ENCODE measurements around the gene POLG2.

The POLG2 gene

DNA sequence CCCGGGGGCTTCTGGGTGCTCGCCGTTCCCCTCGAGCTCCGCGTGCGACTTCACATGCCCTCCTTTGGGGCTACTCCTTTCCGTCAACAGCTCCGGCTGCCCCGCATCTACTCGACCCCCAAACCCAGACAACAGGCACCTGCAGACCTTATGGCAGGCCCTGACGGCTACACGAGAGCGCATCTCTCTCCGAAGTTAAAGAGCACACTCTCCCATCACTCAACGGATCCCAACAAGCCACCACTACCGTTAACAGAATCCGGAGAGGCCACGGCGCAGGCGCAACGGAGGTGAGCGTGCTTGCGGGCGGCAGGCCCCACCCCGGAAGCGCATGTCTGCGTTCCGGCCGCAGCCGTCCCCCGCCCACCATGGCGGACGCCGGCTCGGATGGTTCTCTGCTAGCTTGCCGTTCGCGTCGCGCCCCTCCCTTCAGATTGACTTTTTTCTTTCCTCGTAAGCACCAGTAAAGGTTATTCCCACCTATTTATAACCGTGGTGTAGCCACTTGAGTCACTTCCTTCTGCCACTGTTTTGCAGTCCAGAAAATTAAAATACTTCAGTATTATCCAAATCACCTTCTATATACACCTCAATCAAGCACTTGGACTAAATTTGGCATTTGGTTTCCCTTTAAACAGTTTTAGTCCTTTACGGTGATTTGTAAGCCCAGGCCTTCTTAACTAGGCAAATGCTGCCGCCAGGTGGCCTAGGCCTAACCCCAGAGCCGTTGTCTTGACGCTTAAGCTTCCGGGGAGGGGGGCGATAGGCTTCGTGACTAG lies at the start of gene POLG2:
Gene POLG2, minus strand, starts transcription at position 269 of the 779 bp plus-strand sequence. Its CDS starts 86 bp downstream, at position 183.
- DNase-seq: peak; percentile 88

DNA sequence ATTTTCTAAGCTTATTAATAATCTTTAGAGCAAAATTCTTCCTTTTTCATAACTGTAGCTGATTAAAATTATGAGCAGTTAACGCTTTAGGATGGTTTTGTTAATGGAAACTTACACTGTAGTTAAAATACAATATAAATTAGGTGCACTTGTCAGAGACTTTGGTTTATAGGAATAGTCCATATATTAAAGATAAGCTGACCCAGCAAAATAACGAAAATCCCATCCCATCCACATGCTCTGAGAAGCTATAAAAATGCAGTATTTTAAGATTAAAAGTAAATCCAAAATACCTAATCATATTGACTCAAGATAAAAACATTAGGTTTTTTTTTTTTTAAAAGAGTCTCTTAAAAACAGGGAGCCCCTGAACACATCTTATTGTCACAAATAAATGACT lies 47.9 kb upstream of the POLG2 start:
- no peak for DNase-seq

DNA sequence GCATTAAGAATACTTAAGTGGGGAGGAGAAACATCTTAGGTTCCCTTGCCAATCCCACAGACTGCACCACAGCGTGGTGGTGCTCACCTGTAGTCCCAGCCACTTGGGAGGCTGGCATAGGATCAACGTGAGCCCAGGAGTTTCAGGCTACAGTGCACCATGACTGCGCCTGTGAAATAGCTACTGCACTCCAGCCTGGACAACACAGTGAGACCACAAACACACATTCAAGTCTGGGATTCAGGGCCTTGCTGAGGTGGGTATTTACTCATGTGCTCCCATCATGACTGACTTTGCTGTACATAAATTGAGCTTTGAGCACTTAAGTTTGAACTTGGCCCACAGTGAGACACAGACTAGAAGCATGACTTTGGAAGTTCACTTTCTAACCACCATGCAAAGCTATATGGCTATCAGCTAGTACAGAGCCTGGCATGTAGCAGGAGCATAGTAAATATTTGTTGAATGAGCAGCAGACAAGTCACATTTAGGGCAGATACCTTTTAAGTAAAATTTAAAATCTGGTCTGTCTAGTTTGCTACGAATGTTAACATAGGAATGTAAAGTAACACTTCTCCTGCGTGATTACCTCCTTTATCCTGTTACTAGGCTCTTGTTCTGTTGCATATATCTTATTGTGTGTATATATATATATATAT lies 43.4 kb upstream of the POLG2 start:
- no peak for DNase-seq

DNA sequence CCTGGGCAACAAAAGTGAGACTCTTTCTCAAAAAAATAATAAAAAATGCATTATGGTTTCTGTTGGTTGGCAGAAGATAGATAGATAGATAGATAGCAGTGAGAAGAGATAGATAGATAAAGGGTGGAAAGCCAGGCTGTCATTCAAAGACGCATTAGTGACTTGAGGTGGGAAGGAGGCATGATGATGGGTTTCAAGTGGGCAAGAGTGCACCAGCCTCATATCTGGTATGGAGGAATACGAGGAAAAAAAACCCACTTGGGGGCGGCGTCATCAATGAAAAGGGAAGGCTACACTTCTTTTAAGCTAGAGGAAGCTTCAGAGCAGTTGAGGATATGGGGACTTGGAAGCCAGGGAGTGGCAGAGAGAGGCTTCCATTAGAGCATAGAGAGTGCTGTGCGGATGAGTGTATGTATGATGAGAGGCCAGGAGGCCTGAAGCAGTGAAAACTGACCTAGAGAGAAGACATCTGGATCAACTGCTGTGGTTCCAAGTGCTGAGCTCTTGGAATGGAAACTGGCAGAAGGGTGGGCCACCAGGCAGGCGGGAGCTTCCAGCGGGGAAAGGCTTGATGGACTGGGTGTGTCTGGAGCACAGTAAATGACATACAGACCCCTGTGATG lies 41.8 kb upstream of the POLG2 start:
- DNase-seq: no peak

DNA sequence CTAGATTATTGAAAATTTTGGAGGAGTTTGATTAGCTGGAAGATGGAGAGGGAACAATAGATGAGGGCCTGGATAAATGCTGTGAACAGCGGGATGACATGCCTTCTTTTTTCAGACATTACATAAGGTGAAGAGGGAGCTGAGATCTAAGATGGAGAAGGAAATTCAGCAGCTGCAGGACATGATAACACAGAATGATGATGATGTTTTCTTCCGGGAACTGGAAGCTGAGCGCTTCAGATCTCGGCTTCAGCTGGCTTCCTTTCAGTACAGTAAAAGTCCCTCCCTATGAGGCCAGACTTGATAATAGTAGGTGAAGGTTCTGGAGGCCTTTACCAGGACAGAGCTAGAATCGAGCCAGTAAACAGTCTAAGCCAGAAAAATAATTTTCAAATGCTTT lies 40.6 kb upstream of the POLG2 start:
- DNase-seq: no peak

DNA sequence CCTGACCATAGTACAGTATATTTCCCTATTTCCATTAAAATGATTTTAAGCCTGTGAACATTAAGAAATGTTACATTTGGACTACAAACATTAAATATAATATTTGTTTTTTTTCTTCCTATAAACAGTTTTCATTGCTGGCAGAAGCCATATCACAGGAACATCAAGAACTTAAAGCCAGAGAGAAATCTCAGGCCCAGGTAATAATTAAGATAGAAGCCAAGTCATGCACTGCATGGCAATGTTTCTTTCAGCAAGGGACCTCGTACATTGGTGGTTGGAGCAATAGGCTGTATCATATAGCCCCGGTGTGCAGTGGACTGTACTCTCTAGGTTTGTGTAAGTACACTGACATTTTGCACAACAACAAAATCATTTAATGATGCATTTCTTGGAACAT lies 40.1 kb upstream of the POLG2 start:
- no peak for DNase-seq

DNA sequence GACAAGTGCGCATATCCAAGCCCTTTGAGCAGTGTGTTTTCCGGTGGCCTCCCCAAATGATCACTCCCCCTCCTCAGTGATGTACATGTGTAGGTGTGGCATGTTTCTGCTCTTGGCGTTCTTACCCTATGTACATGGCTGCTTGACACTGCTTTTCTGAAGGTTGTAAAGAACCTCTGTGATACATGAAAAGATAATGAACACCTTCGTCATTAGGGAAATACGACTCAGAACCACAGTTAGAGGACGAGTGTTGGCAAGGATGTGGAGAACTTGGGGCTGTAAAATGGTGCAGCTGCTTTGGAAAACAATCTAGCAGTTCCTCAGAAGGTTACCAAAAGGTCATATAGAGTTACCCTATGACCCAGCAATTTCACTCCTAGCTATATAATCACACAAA lies 38.5 kb upstream of the POLG2 start:
- no peak for DNase-seq

DNA sequence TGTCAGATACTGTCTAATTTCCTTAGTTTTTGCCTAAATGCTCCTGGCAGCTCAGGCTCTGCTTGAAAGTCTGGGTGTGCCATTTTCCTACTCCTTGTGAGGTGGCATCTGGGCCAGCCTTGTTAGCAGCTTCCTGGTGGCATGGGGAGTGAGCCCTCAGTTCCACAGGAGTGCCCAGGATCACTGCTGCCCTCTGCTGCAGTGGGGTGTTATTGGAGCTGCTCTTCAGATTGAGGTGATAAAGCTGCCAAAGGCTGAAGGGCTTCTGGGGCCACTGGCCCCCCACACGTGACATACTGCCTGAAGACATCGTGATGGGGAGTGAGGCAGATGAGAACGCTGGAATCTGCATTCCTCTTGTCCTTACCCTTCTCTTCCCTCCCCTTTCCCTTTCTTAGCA lies 37.3 kb upstream of the POLG2 start:
- DNase-seq: no peak

DNA sequence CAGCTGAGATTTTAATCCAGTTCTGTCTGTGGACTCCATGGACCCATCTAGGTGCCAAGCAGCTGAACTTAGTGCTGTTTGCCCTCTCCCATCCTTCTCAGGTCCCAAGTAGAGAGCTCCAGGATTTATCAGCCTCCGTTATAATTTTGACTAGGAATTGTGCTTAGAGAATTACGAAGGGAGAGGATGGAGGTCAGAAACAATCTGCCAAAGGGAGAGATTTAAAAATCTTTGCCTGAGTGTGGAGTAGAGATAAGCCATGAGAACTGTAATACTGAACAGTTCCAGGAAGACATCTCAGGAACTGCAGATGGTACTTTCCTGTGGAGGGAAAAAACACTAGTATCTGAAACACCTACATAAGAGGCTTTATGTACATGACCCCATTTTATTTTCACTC lies 36.9 kb upstream of the POLG2 start:
- no peak for DNase-seq

DNA sequence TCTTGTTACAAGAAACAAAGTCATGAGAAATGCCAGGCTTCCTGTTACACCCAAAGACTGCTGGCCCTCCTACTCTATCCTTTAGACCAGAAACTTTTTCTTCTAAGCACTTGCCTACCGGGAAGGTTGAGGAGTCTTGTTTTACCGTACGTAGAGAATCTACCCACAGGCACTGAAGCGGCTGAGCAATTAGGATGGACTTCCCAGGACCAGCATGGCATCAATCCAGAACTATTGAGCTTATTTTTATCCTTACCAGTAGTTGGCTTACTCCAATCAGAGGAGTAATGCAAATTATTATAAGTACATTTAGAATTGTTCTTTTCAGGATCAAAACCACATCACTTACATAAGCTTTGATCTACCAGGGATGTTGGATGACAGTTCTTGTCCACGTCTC lies 35.6 kb upstream of the POLG2 start:
- no peak for DNase-seq

DNA sequence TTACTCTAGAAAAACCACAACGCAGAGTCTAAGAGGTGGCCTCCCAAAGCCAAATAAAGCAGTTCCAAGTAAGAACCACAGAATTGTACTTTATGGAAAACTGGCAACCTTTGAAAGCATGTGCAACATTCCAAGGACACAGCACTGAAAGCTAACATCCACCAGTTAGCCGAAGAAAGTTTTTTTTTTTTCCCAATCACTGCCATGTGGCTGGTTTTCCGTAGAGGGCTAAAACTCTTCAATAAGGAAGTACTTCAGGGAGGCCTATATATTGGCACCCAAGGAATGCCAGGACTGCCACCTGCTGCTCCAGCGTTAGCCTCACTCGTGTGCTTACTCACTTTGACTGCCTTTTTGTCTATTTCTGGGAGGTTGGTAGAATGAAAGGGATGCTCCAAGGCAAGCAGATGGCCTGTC lies 35.1 kb upstream of the POLG2 start:
- DNase-seq: no peak

DNA sequence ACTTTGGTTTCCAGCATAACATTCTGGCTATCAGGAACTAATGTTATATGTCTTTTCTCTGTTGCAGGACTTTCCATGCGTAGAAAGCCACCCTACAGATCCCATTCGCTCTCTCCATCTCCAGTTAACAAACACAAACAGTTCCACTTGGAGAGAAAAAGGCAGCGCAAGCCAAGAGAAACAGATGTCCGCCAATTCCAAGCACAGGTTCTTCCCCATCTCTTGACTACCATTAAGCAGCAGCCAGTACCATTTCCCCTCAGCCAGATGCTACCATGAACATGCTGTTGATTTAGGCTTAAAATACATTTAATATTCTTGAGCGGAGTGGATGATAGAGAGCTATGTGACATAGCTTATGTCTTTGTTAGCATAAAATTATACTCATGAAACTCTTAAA lies 32.4 kb upstream of the POLG2 start:
- DNase-seq: no peak

DNA sequence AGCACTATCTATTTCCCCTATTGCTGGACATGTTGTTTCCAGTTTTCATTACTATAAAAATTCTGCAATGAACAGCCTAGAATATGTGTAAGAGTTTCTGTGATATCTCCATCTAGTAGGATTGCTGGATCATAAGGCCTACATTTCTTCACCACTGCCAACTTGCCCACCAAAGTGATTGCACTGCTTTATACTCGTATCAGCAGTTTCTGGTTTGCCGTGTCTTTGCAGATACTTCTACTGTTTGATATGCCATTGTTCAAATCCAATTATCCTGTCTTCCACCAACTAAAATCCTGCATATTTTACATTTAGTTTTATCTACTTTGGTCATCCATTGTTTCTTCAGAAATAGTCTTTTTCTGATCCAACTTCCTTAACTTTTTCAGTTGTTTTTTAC lies 31.1 kb upstream of the POLG2 start:
- DNase-seq: no peak

DNA sequence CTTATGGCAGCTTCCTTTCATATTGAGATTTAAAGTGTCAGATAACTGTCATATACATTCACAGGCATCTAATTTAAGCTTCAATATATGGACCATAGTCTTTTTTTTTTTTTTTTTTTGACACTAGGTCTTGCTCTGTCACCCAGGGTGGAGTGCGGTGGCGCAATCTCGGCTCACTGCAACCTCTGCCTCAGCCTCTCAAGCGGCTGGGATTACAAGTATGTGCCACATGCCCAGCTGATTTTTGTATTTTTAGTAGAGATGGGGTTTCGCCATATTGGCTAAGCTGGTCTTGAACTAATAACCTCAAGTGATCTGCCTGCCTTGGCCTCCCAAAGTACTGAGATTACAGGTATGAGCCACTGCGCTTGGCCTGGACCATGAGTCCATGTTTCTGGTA lies 23.5 kb upstream of the POLG2 start:
- no peak for DNase-seq

DNA sequence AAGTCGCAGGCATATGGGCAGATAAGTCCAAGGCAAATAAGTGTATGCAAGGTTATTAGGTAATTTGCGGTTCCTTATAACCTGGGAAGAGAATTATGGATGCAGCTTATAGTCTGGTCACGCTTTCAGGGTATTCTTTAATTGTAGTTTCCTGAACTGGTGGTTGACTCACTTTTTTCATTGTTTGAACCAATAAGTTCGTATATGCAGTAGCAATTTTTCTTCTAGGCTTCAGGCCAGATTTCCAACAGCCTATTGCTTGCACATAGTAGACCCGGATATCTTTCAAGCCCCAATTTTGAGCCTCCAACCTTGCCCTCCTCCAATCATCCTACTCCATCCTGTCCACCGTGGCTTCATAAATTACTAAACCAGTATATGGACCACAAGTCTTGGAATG lies 22.7 kb upstream of the POLG2 start:
- no peak for DNase-seq

DNA sequence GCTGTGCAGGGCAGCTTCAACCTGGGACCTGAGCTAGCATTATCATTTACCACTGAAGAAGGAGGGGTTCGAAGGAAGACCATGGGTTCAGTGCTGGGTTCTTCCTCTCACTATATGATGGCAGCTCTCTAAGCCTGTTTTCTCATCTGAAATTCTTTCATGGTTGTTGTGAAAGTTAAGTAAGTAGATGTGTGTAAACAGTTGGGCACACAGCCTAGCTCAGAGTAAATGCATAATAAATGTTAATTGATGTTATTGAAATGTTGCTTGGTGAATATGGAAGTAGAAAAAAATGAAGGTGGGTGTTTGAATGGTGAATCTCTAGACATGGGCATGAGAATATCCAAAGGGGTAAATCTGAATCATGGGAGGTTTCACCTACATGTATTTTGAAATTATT lies 19.0 kb upstream of the POLG2 start:
- no peak for DNase-seq

DNA sequence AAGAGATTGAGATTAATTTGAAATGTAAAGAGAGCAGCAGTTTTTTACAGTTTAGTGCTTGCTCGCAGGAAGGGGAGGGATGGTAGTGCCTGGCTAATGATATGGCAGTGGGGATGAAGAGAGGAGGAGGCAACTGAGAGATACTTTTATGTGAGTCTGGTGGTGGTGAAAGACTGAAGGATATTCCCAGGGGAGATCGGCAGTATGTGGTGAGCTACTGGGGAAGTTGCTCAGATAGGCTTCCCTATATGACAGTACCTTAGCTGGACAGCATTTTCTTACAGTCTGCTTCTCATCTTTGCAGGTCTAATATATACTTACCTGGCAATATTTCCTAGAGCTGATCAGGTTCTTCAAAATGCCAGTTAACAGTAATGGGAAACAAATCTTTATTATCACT lies 18.6 kb upstream of the POLG2 start:
- DNase-seq: no peak

DNA sequence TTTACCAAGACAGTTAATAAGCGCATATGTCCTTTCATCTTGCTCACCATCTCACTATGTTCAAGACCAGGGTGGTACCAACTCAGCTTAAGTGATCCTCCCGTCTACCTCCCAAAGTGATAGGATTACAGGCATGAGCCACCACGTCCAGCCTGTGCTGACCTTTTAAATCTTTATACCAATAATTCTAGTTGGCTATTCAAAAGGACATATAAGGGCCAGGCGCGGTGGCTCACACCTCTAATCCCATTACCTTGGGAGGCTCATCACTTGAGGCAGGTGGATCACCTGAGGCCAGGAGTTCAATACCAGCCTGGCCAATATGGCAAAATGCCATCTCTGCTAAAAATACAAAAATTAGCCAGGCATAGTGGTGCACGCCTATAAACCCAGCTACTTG lies 12.3 kb upstream of the POLG2 start:
- no peak for DNase-seq

DNA sequence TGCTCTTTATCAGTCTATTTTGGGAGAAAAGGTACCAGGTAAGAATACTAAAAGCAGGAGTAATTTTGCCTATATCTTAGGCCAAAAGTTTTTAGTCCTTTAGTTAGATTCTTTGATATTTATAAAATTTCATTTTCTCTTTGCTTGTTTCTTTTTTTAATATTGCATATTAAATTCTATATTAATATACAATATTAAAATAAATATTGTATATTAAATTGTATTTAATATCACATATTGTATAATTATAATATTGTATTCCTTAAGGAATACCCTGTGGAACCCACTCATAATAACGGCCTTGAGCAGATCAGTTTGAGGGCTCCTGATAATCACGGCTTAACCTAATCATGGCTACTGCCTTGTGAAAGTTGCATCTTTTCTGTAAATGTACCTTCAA lies 11.8 kb upstream of the POLG2 start:
- DNase-seq: no peak

DNA sequence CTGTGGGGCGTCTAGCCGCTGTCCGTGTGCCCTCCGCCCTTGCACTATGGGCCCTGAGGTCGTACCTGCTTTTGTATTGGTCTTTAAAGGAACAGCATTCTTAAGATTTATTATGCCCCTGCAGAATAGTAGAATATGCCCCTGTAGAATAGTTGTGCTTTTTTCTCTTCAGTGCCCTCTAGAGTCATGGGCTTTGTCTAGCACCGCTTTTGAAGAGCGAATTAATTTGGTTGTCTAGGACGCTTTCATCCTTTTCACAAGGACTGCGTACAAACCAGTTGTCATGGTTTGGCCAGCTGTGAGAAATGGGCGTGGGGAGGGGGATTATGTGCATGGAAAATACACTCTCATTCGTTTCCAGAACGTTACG lies 10.5 kb upstream of the POLG2 start:
- peak; percentile 71 for DNase-seq

DNA sequence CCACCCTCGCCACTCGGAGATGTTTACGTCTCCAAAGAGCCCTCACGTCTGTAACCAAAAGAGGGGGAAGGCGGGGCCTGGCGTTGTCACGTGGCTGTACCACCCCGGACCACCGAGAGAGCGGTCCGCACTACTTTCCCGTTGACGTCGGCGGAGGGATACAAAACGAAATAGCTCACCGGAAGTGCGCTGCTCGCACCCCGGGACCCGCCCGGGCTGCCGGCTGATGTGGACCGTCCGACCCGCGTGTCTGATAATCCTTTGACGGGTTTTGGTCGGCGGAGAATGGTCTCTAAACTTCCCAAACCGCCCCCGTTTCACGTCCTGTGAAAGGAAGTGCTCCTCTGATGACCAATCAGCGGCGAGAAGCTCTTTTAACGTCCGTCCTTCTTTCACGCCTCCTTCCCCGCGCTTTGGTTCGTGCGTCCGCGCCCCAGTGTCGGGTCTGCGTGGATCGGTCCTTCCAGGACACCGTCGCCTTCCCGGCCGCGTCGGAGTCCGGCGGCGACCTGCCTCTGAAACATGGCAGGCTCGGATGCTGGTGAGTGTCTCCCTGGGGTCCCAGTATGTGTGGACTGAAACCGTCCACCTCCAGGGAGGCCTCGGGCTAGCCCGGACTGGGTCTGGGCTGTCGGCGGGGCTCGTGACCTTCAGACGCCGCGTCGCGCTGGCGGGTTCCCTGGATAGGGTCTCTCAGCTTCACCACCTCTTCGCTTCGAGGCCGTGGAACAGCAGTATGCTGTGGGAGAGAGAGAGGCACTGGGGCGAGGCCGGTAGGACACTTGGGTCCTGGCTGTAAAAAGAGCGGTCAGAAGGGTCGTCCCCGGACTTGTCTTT lies 9.9 kb upstream of the POLG2 start, which contains the start of gene CEP95:
Gene CEP95, plus strand, starts transcription at position 402 of the 837 bp plus-strand sequence. Its CDS starts 121 bp downstream, at position 523.
- DNase-seq: peak; percentile 99

DNA sequence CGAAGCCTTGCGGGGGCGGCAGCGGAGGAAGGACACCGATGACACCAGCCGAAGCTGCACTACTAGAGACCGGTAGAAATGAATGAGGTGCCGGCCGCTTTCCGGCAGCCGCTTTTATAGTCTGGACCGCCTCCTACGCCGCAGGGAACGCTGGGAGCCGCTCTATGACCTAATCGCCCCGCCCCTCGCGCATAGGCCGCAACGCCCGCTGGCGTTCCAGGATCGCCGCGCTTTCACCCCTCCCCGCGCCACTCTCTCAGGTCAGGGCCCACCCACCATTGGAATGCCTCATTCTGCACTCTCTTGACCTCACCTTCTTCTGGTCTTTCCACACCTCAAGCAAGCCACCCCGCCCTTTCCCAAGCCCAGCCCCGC lies 9.3 kb upstream of the POLG2 start, which contains the start of gene DDX5:
Gene DDX5, minus strand, starts transcription at position 89 of the 375 bp plus-strand sequence. CDS start 170 bp downstream, outside the sequence.
- peak; percentile 92 for DNase-seq
